H1 (cell line): ENCODE measurements around the gene IL4. TPM values are rescaled to one million over a fixed set of nuclear protein-coding genes. Genes with fewer than 3 reads are reported as not detected.
"Not testable (repeated sequence)": the region's sequence is repeated elsewhere in the genome, so short reads cannot be mapped to it uniquely, and the experiment has no call there.

ENCODE experiments used
- CTCF ChIA-PET: fragments of 300-600 bp; sonication (Branson Sonifier 250); formaldehyde crosslinking; loops from one replicate; lab custom pipeline; 2021; ENCODE audit not compliant: partially characterized antibody; lab: Charles Lee
- POLR2A ChIA-PET: fragments of 300-600 bp; sonication (Branson Sonifier 250); formaldehyde crosslinking; loops from one replicate; lab custom pipeline; 2021; ENCODE audit warnings: inconsistent platforms; ENCODE audit not compliant: partially characterized antibody; lab: Charles Lee
- DNase-seq, 2 experiments: peaks; one replicate each; pipeline versions ENCODE4 v3.0.0 to v3.0.0-alpha.2; 2010 to 2022; ENCODE audit warnings: low spot score in 2 of 2, low read depth in 1 of 2, mixed read lengths in 1 of 2
- FAIRE-seq: peaks from 2 replicates; lab custom pipeline; 2011; peaks lifted over from hg19 to GRCh38; lab: Jason Lieb, UNC
- H2AFZ ChIP-seq: 2 replicates; pipeline ENCODE4 v1.8.1; 2012; ENCODE audit warnings: low read length, inconsistent platforms
- H2AK5ac ChIP-seq: 2 replicates; pipeline ENCODE4 v1.6.1; 2013; ENCODE audit warnings: low read depth, low read length
- H2BK120ac ChIP-seq: replicated peaks from 2 replicates; pipeline ENCODE3; 2013; ENCODE audit warnings: low read depth, low read length, inconsistent platforms
- H2BK12ac ChIP-seq: 2 replicates; pipeline ENCODE4 v1.6.1; 2013; ENCODE audit warnings: low read depth, low read length
- H2BK15ac ChIP-seq: 2 replicates; pipeline ENCODE4 v1.6.1; 2013; ENCODE audit warnings: low read length
- H2BK20ac ChIP-seq: 2 replicates; pipeline ENCODE4 v1.6.1; 2013; ENCODE audit warnings: low read length
- H2BK5ac ChIP-seq: 2 replicates; pipeline ENCODE4 v1.6.1; 2013; ENCODE audit warnings: low read depth, low read length
- H3K14ac ChIP-seq: 2 replicates; pipeline ENCODE4 v1.6.1; 2013; ENCODE audit warnings: inconsistent platforms; ENCODE audit not compliant: insufficient read length
- H3K18ac ChIP-seq: 2 replicates; pipeline ENCODE4 v1.6.1; 2013; ENCODE audit warnings: low read length; ENCODE audit errors: extremely low read depth
- H3K23ac ChIP-seq: 2 replicates; pipeline ENCODE4 v1.6.1; 2013; ENCODE audit warnings: inconsistent platforms; ENCODE audit not compliant: insufficient read length
- H3K23me2 ChIP-seq: 2 replicates; pipeline ENCODE4 v1.6.1; 2013; ENCODE audit warnings: low read depth, low read length
- H3K27ac ChIP-seq: 2 replicates; pipeline ENCODE4 v1.6.1; 2011; ENCODE audit warnings: low read depth, low read length, inconsistent platforms
- H3K27me3 ChIP-seq, 4 experiments: replicated peaks in 1 of 4; 1 replicate in 1 of 4; 2 replicates in 3 of 4; pipeline versions ENCODE4 v1.6.1 to v1.8.1; 2011 to 2013; ENCODE audit warnings: low read length in 3 of 4, mild to moderate bottlenecking in 3 of 4, inconsistent platforms in 2 of 4, mixed read lengths in 2 of 4, moderate library complexity in 1 of 4; ENCODE audit not compliant: control insufficient read depth in 3 of 4, insufficient read depth in 3 of 4; ENCODE audit errors: extremely low read depth in 1 of 4
- H3K36me3 ChIP-seq, 4 experiments: 2 replicates each; pipeline versions ENCODE4 v1.6.1 to v1.8.1; 2011 to 2013; ENCODE audit warnings: mild to moderate bottlenecking in 4 of 4, low read length in 3 of 4, moderate library complexity in 2 of 4, control low read depth in 1 of 4, inconsistent platforms in 1 of 4; ENCODE audit not compliant: insufficient read depth in 4 of 4, control insufficient read depth in 2 of 4
- H3K4ac ChIP-seq: replicated peaks from 2 replicates; pipeline ENCODE3; 2013; ENCODE audit warnings: low read length, low read depth, mixed read lengths, inconsistent platforms; ENCODE audit not compliant: insufficient read length
- H3K4me1 ChIP-seq, 4 experiments: replicated peaks in 1 of 4; 1 replicate in 1 of 4; 2 replicates in 3 of 4; pipeline versions ENCODE4 v1.6.1 to v1.8.1; 2011 to 2013; ENCODE audit warnings: low read length in 3 of 4, inconsistent platforms in 2 of 4, mixed read lengths in 1 of 4; ENCODE audit not compliant: insufficient read depth in 4 of 4, control insufficient read depth in 3 of 4
- H3K4me2 ChIP-seq, 2 experiments: 2 replicates each; pipeline versions ENCODE4 v1.6.1 to v1.8.1; 2011 to 2013; ENCODE audit warnings: low read depth in 2 of 2, low read length in 2 of 2, control low read depth in 1 of 2, inconsistent platforms in 1 of 2, mild to moderate bottlenecking in 1 of 2; ENCODE audit not compliant: insufficient read depth in 1 of 2
- H3K4me3 ChIP-seq, 4 experiments: fragments of 200-600, 300-600 bp in 1 of 4; sonication (generic), shearing (Covaris generic), sonication (Bioruptor Twin) in 1 of 4; 2 replicates each; pipeline versions ENCODE4 v1.5.1 to v1.8.1; 2011 to 2016; ENCODE audit warnings: low read length in 4 of 4, low read depth in 3 of 4, control low read depth in 2 of 4, inconsistent platforms in 2 of 4, mild to moderate bottlenecking in 2 of 4, mixed read lengths in 1 of 4, moderate library complexity in 1 of 4; ENCODE audit not compliant: insufficient read depth in 2 of 4; ENCODE audit errors: extremely low read depth in 1 of 4
- H3K56ac ChIP-seq: replicated peaks from 2 replicates; pipeline ENCODE3; 2013; ENCODE audit warnings: low read depth, mild to moderate bottlenecking, mixed read lengths, low read length, inconsistent platforms; ENCODE audit not compliant: insufficient read length
- H3K79me1 ChIP-seq: 2 replicates; pipeline ENCODE4 v1.6.1; 2013; ENCODE audit warnings: low read depth, low read length, control low read depth
- H3K79me2 ChIP-seq, 2 experiments: 2 replicates each; pipeline versions ENCODE4 v1.6.1 to v1.8.1; 2012 to 2013; ENCODE audit warnings: low read length in 2 of 2, mild to moderate bottlenecking in 2 of 2, inconsistent platforms in 1 of 2; ENCODE audit not compliant: insufficient read depth in 2 of 2, control insufficient read depth in 1 of 2
- H3K9ac ChIP-seq, 4 experiments: replicated peaks in 1 of 4; 1 replicate in 1 of 4; 2 replicates in 3 of 4; pipeline versions ENCODE4 v1.6.1 to v1.8.1; 2011 to 2013; ENCODE audit warnings: low read depth in 3 of 4, low read length in 3 of 4, control low read depth in 2 of 4, mild to moderate bottlenecking in 2 of 4, moderate library complexity in 2 of 4, inconsistent platforms in 1 of 4; ENCODE audit errors: extremely low read depth in 1 of 4
- H3K9me3 ChIP-seq, 2 experiments: 2 replicates each; pipeline versions ENCODE4 v1.6.1 to v1.8.1; 2012 to 2013; ENCODE audit warnings: mild to moderate bottlenecking in 2 of 2, moderate library complexity in 2 of 2, control low read depth in 1 of 2, inconsistent platforms in 1 of 2, low read depth in 1 of 2, low read length in 1 of 2, mixed read lengths in 1 of 2; ENCODE audit not compliant: insufficient read depth in 2 of 2
- H4K20me1 ChIP-seq, 2 experiments: replicated peaks in 1 of 2; 2 replicates each; pipeline versions ENCODE3 to v1.8.1; 2011 to 2013; ENCODE audit warnings: inconsistent platforms in 2 of 2, low read length in 2 of 2, mild to moderate bottlenecking in 1 of 2; ENCODE audit not compliant: insufficient read depth in 2 of 2, control insufficient read depth in 1 of 2
- H4K5ac ChIP-seq: 2 replicates; pipeline ENCODE4 v1.6.1; 2013; ENCODE audit warnings: low read length, low read depth, mixed read lengths, inconsistent platforms; ENCODE audit not compliant: insufficient read length
- H4K8ac ChIP-seq: 2 replicates; pipeline ENCODE4 v1.8.0; 2013; ENCODE audit warnings: mild to moderate bottlenecking, moderate library complexity, low read length, inconsistent platforms; ENCODE audit not compliant: insufficient read depth; ENCODE audit errors: extremely low read depth
- H4K91ac ChIP-seq: replicated peaks from 2 replicates; pipeline ENCODE3; 2013; ENCODE audit warnings: low read length, mixed read lengths, inconsistent platforms; ENCODE audit not compliant: insufficient read length
- WGBS, 2 experiments: shearing (Covaris generic) in 1 of 2; methylation state at CpG; one replicate each; pipeline versions ENCODE4 v1.1.6 to v1.1.7; 2013 to 2015; ENCODE audit warnings: low lambda C conversion rate in 2 of 2, mixed read lengths in 2 of 2, inconsistent platforms in 1 of 2, low coverage in 1 of 2, missing lambda C conversion rate in 1 of 2; ENCODE audit not compliant: insufficient replicate concordance in 2 of 2, insufficient coverage in 1 of 2, insufficient read length in 1 of 2; ENCODE audit errors: extremely low coverage in 1 of 2, missing lambda C conversion rate in 1 of 2; 5-methylcytosine and 5-hydroxymethylcytosine counted together
- polyA plus RNA-seq, 7 experiments: library from polyadenylated mRNA; depleted of rRNA in 3 of 7; stranded (reverse) in 5 of 7; unstranded in 2 of 7; fragments of >200 nt in 5 of 7; fragments of 200-250 nt in 2 of 7; gene quantifications; 1 replicate in 5 of 7; 2 replicates in 1 of 7; 4 replicates in 1 of 7; pipeline versions ENCODE4 v1.2.1 to v1.2.3, GENCODE V29; 2011 to 2013; ENCODE audit warnings: missing spikeins in 2 of 7, mixed read lengths in 2 of 7
- total RNA-seq: library from RNA; stranded (reverse); fragmentation: NEBNext Ultra II Directional; extraction: Animal tissue kit (Norgen Biotek cat#: 25700); gene quantifications from 2 replicates; pipeline ENCODE4 v1.2.1, GENCODE V29; 2021

Gene IL4
- total and polyA plus RNA-seq, 2 of the 8 experiments (the other 6 are each of a cell fraction or from before 2014, with no cell fraction given): not detected

- H3K23me2 ChIP-seq, H4K20me1 ChIP-seq, H3K36me3 ChIP-seq, H2BK15ac ChIP-seq, H2BK12ac ChIP-seq, H2AK5ac ChIP-seq, H4K5ac ChIP-seq, H2BK120ac ChIP-seq, FAIRE-seq, H3K23ac ChIP-seq, H3K9me3 ChIP-seq, H3K18ac ChIP-seq, H2BK5ac ChIP-seq, H3K14ac ChIP-seq, H3K4ac ChIP-seq, H3K79me1 ChIP-seq, DNase-seq, CTCF ChIA-PET, H4K91ac ChIP-seq, H3K4me3 ChIP-seq, H4K8ac ChIP-seq, H3K27ac ChIP-seq, H3K4me1 ChIP-seq, H3K79me2 ChIP-seq, H3K4me2 ChIP-seq, H3K9ac ChIP-seq, H2AFZ ChIP-seq, H3K27me3 ChIP-seq, H3K56ac ChIP-seq, H2BK20ac ChIP-seq: not testable (repeated sequence)
- POLR2A ChIA-PET: interaction anchor here (0.6 to 1.3 kb wide), 2 partner anchors 10 to 48 kb away, joined by 3 to 4 read pairs; no protein-coding TSS in a partner anchor
- 85% methylated on average over 5 of the region's 5 CpGs; no CpG with 5 or more reads in 1 of the 2 experiments for WGBS, 2 experiments
Observed at GRCh38 chr5:132691755-132692631, 18.2 kb downstream of the IL4 start.
